HTR-8/SVneo (cell line): ENCODE data around the gene INAFM1.
A peak's percentile ranks its signal among the peaks of the same experiment; 100 is the strongest.
"Not testable (repeated sequence)": the region's sequence is repeated elsewhere in the genome, so short reads cannot be mapped to it uniquely, and the experiment has no call there.

Experiments used
- DNase-seq: peaks from one replicate; pipeline ENCODE4 v3.0.0; 2011; ENCODE audit warnings: low spot score, mixed read lengths; ENCODE audit not compliant: insufficient read length
- FAIRE-seq: peaks from 2 replicates; lab custom pipeline; 2011; peaks lifted over from hg19 to GRCh38; lab: Jason Lieb, UNC

Gene INAFM1

DNA sequence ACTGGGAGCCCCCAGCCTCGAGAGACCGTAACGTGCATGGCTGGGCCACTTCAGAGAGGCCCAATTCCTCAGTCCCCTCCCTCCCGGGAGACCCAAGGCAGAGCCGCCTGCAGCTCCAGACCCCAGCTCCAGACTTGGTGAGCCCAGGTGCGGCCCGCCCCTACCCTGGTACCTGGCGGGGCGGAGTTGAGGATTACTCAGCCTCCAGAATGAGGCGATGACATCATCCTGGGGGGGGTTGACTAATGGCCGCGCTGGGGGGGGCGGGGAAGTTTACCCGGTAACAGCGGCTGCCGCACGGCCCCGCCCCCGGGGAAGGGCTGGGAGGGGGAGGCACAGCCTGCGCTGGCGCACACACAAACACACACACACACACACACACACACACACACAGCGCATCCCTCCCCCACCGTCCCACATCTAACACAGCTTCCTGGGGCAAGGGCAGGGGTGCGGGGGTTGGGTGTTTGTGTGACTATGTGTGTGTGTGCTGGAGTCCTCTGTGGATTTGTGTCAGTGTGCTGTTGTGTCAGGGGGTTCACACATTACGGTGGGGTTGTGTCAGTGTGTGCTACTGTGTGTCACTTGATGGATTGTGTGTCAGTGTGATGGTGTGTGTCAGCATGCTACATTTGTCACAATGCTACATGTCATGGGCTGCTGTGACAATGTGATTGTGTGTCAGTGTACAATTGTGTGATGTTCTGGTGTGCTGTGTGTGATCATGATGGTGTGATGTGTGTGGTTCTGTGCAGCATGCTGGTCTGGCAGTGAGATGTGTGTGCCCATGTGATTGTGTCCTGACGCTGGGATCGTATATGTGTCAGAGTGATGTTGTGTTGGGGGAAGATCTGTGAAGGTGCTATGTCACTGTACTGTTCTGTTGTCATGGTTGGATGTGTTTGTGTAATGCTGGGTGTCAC lies 33.4 kb upstream of the INAFM1 start:
- FAIRE-seq: peak; percentile 82
- no peak for DNase-seq

DNA sequence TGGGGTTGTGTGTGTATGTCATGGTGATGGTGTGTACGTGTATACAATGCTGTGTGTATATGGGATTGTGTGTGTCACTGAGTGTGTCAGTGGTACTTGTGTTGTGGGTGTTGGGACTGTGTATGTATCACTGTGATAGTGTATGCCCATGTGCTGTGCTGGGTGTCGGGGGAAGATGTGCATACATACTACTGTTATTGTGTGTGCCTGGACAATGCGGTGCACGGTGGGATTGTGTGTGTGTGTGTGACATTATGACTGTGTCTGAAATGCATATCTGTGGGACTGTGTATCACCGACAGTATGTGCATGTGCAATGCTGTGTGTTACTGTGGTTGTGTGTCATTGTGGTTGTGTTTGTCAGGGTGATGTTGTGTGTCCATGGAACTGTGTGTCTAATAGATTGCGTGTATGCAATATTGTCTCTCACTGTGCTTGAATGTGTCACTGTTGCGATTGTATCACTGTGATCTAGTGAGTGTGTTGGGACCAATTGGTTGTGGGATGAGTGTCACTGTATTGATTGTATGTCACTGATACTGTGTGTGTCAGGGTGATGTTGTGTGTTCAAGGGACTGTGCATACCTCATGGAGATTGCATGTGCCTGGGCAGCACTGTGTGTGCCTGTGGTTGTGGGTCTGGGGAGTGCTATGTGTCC lies 32.6 kb upstream of the INAFM1 start:
- DNase-seq: no peak
- FAIRE-seq: no peak

DNA sequence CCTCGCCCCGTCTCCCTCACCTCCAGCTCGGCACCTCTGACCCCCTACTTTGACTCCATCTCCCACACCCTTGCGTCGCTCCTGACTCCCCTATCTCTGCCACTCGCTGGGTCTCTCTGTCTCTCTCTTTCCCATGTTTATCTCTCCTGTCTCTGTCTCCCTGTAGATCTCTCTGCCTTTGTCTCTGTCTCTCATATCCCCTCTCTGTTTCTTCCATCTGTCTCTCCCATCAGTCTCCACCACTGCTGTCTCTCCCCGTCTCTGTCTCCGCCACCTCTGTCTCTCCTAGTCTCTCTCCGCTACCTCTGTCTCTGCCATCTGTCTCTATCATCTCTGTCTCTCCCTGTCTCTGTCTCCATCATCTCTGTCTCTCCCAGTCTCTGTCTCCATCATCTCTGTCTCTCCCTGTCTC lies 31.3 kb upstream of the INAFM1 start:
- DNase-seq (no peak), FAIRE-seq (no peak)

DNA sequence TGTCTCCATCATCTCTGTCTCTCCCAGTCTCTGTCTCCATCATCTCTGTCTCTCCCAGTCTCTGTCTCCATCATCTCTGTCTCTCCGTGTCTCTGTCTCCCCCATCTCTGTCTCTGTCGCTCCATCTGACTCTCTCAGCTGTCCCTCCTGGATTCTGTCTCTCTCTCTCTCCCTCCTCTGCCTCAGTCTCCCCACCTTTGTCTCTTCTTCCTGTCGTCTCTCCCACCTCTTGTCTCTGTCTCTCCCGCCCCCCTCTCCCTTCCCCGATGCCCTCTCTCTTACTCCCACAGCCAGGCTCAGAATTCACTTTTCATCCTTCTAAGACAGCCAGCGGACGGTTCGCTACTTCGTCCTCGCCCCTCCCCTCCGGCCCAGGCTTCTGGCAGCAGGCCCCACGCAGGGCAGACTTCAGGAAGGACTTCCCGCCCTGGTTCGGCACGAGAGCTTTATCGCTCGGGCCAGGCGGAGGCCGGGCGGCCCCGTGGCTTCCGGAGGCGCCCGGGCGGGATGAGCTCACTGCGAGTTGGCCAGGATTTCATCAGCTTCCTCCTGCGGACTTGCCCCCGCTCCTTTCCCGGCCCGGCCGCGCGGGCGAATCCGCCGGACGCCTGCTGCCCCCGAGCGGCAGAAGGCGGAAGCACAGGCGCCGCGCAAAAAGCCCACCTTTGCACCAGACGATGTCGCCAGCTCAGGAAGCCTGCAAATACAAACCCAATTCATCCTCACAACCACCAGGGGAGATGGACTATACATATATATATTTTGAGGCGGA lies 30.7 kb upstream of the INAFM1 start:
- FAIRE-seq (no peak), DNase-seq (peak; percentile 92)

DNA sequence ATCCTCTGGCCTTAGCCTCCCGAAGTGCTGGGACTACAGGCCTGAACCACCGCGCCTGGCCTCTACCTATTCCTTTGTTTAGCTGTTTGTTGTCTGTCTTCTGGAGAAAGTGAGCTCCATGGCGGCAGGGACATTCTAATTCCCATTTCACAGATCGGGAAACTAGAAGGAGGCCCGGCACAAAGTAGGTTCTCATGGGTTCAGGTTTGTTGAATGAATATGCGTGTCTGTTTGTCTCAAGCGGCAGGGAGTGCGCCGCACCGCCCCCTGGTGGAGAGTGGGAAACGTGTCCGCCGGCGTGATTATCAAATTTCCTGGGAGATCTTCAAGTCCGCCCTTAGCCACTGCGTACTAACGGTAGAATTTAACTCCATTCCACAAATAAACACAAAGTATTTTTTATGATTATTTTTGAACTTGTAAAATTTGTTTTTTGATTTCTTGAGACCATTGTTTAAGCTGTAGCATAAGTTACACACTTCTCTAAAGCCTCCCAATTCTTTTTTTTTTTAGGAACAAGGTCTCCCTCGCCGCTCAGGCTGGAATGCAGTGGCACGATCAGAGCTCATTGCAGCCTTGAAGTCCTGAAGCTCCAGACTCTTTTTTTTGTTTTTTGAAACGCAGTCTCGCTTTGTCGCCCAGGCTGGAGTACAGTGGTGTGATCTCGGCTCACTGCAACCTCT lies 27.2 kb upstream of the INAFM1 start:
- no peak for DNase-seq
- no peak for FAIRE-seq

DNA sequence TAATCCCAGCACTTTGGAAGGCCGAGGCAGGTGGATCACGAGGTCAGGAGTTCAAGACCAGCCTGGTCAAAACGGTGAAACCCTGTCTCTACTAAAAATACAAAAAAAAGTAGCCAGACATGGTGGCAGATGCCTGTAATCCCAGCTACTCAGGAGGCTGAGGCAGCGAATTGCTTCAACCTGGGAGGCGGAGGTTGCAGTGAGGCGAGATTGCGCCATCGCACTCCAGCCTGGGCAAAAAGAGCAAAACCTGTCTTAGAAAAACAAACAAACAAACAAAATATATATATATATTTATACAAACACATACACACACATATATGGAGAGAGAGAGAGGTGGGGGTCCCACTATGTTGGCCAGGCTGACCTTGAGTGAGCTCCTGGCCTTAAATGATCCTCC lies 21.7 kb upstream of the INAFM1 start:
- DNase-seq, FAIRE-seq: not testable (repeated sequence)

DNA sequence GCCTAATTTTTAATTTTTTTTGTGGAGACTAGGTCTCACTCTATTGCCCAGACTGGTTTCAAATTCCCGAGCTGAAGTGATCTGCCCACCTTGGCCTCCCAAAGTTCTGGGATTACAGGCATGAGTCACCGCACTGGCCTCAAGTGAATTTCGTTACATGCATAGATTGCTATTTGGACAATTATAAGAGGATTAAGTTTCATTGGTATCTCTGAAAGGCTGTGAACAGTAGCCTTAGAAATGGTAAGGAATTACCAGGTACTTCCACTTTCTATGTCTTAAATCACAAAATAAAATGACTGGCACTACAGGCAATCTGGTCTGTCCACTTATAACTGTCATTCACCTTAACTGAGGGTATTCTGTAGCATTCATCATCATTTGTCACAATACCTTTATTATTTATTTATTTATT lies 21.2 kb upstream of the INAFM1 start:
- DNase-seq: peak; percentile 52
- peak; percentile 60 for FAIRE-seq

DNA sequence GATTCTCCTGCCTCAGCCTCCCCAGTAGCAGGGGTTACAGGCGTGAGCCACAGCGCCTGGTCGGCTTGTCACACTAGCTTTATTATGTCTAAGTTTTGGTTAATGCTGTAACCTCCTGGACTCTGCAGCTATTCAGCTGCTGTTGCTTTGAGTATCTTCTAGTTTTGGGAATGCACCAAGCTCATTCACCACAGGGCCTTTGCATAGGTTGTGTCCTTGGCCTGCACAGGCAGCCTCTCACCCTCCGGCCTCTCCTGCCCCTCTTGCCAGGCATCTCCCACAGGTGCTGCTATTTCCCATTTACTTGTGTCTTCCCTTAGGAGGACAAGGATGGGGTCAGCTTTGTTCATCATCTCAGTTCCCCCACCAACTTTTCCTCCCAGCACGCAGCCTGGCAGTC lies 20.7 kb upstream of the INAFM1 start:
- DNase-seq: no peak
- FAIRE-seq: no peak

DNA sequence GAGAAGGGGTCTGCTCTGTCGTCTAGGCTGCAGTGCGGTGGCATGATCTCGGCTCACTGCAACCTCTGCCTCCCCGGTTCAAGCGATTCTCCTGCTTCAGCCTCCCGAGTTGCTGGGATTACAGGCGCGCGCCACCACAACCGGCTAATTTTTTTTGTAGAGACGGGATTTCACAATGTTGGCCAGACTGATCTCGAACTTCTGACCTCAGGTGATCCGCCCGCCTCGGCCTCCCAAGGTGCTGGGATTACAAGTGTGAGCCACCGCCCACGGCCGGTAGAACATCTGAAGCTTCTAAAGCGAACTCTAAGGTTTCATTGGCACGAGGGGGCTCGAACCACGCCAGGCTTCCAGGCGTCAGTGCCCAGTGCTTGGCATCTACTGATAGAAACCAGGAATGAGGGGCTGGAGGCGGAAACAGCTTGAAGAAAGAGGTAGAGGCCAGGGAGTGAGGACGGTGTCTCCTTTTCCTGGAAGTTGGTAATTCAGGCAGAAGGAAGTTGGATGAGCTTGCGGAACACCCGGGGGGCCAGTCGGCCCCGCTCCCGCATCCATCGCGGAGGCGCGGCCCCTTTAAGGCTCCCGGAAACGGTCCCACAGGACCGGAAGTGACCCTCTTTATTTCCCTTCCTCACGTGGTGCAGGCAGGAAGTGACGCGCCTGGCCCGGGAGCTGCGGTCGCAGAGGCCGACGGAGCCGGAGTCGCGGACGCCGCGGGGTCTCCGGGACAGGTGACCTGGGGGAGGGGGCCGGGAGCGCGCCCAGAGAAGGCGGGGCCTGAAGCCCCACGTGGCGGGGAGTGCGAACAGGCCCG lies 18.6 kb upstream of the INAFM1 start, which contains the start of gene CCDC9:
Gene CCDC9 (plus strand): TSS at position 647 of the 814 bp plus-strand sequence. CDS start 1,876 bp downstream, outside the sequence.
- peak; percentile 94 for DNase-seq
- no peak for FAIRE-seq

DNA sequence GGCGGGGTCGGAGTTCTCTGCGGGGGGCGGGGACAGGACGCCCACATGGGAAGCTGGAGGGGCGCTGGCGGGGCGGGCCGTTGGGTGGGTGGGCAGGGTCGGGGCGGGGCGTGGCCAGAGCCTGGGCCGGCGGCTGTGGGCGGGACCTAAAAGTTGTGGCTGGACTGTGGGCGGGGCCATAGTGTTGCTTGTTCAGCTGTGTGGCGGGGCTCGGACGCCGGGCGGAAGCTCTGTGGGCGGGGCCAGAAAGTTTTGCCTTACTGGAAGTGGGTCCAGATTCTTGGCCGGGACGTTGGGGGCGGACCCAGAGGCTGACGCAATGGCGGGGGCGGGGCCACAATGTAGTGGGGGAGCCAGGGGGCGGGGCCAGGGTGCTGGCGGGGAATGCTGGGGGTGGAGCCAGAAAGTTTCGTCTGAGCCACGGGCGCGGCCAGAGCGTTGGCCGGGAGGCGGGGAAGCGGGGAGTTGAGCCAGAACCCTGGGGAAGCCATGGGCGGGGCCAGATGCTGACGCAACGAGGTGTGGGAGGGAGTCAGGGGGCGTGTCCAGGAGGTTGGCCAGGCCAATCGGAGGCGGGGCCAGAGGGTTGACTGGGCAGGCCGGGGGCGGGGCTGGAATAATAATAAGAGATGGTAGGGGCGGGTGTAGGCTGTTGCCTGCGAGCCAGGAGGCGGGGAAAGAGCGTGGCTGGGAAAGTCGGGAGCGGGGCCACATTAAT lies 17.8 kb upstream of the INAFM1 start:
- DNase-seq (peak; percentile 94), FAIRE-seq (peak; percentile 99)

DNA sequence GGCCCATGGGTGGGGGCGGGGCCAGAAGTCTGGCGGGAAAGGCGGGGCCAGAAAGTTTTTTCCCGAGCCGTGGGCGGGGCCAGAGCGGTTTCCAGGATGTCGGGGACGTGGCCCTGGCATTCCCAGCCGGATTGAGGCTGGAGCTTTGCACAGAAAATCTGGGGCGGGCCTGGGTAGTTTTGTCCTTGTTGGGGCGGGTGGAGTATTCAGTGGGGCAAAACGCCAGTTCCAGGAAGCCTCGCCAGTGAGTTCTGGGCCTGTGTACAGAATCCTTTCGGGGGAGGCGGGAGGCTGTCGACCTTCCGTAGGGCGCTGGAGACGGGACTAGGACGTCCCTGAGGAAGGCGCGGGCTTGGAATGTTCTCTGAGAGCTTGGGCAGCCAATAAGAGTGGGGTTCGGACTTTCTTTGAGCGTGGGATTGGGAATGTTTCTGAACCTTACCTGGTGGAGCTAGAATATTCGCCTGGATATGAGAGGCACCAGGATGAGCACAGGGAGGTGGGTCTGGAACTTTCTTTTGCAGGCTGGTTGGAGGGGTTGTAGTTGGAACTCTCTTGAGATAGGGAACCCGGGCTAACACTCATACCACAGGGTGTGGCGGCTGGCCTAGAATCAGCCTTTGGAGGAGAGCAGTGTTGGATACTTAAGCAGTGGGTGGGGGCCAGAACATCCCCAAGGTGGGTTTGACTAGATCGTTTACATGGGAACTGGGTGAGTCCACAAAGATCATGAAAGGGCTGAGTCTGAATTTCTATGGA lies 17.1 kb upstream of the INAFM1 start:
- DNase-seq (peak; percentile 90), FAIRE-seq (no peak)

DNA sequence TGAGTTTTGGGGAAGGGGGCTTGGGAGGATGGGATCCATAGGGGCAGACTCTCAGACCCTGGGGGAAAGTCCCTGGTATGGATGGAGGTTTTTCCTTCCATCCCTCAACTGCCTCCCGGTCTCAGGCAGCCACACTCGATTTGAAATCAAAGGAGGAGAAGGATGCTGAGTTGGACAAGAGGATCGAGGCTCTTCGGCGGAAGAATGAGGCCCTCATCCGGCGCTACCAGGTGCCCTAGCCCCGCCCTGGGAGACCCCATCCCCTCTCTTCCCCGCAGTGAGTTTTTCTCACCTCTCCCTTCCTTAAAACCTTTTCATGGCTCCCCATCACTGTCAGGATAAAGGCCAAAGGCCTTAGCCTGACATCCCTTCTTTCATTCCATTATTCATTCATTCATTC lies 16.3 kb upstream of the INAFM1 start:
- FAIRE-seq (no peak), DNase-seq (no peak)

DNA sequence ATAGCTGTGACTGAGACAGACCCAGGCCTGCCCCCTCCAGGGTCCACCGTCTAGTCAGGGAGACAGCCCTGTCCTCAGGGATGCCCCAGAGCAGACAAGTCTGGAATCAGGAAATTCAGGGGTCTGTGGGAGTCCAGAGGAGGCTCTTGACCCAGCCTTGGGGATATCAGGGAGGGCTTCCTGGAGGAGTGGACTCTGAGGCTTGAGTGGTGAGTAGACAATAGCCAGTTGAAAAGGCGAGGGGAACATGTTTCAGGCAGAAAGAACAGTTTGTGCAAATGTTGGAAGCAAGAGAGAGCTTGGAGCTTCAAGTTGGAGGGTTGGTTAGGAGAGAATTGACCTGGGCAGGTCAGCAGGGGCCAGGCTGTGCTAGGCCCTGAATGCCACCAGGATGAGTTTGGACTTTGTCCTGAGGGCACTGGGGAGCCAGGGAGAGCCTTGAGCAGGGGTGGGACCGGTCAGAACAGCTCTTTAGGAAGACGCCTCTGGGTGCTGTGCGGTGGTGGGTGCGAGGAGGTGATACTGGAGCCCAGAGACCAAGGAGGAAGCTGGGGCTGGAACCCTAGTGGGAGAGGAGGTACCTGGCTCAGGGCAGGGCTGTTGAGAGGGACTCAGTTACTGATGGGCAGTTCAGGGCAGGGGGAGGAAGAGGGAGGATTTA lies 15.7 kb upstream of the INAFM1 start:
- FAIRE-seq: peak; percentile 16
- DNase-seq: no peak

DNA sequence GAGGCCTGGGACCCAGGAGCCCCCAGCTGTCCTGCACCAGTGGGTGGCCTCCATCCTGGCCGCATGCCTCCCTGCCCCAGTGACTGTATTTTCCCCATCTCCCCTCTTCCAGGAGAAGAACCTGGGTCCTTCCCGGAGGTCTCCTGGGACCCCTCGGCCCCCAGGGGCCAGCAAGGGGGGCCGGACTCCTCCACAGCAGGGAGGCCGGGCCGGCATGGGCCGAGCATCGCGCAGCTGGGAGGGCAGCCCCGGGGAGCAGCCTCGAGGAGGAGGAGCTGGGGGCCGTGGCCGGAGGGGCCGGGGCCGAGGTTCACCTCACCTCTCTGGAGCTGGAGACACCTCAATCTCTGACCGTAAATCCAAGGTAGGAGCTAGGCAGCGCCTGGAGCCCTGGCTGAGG lies 14.2 kb upstream of the INAFM1 start:
- no peak for FAIRE-seq
- DNase-seq: no peak

DNA sequence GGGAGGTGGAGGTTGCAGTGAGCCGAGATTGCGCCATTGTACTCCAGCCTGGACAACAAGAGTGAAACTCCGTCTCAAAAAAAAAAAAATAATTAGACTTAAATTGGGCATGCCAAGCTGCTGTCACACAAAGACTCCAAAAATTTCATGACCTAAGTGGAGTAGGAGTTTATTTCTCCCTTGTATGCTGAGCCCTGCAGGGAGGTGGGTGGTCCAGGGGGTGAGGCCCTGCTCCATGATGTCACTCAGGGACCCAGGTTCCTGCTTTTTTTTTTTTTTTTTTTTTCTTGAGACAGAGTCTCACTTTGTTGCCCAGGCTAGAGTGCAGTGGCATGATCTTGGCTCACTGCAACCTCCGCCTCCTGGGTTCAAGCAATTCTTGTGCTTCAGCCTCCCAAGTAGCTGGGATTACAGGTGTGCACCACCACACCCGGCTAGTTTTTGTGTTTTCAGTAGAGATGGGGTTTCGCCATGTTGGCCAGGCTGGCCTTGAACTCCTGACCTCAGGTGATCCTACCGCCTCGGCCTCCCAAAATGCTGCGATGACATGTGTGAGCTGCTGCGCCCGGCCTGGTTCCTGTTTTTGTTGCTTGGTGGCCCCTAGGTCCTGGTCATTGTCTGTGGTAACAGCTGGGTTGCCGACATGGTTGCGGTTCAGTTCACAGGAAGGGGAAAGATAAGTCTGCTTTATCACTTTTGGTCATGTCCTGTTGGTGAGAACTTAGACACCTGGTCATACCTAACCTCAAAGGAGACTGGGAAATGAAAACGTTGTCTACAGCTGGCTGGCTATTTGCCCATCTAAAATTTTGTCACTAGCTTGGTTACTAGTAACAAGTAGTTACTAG lies 12.5 kb upstream of the INAFM1 start:
- not testable (repeated sequence) for DNase-seq
- FAIRE-seq: peak; percentile 33

DNA sequence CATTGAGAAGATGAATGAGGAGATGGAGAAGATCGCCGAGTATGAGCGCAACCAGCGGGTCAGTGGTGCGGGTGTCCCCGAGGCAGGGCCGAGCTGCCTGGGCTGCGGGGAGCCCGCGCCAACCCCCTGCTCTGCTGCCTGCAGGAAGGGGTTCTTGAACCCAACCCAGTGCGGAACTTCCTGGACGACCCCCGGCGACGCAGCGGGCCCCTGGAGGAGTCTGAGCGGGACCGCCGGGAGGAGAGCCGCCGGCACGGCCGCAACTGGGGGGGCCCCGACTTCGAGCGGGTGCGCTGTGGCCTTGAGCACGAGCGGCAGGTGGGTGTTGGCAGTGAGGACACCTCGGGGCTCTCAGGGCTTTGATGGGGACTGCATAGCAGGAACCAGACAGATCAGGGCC lies 10.1 kb upstream of the INAFM1 start:
- FAIRE-seq (no peak), DNase-seq (no peak)
